OCI-LY7 (cell line): ENCODE measurements around the gene SIGLEC5. TPM values are rescaled to one million over a fixed set of nuclear protein-coding genes. Genes with fewer than 3 reads are reported as not detected.

Experiments used
- BruUV-seq: library from RNA; stranded (reverse); fragments of 400-500 nt; replicated peaks from 2 replicates; lab custom pipeline; 2021; lab: Mats Ljungman, UMichigan
- CTCF ChIA-PET: fragments of 300-600 bp; sonication (Branson Sonifier 250); formaldehyde crosslinking; loops from one replicate; lab custom pipeline; 2022; ENCODE audit warnings: antibody characterized with exemption; ENCODE audit not compliant: unreplicated experiment; lab: Charles Lee
- POLR2A ChIA-PET: fragments of 300-600 bp; sonication (Branson Sonifier 250); formaldehyde crosslinking; loops from one replicate; lab custom pipeline; 2022; ENCODE audit warnings: antibody characterized with exemption; lab: Charles Lee
- DNase-seq: peaks from one replicate; pipeline ENCODE4 v3.0.0-alpha.2; 2015; ENCODE audit warnings: low spot score
- H2AFZ ChIP-seq: fragments of 200-600 bp; sonication (generic), shearing (Covaris generic); 2 replicates; pipeline ENCODE4 v1.6.1; 2014; ENCODE audit warnings: mild to moderate bottlenecking, antibody characterized with exemption, low read length, moderate library complexity
- H3K27ac ChIP-seq: fragments of 200-600 bp; sonication (generic); 2 replicates; pipeline ENCODE4 v1.5.1; 2014; ENCODE audit warnings: mixed run types, low read depth, mild to moderate bottlenecking, moderate library complexity, low read length, inconsistent platforms; ENCODE audit not compliant: poor library complexity, severe bottlenecking
- H3K36me3 ChIP-seq: fragments of 200-600 bp; sonication (generic); 2 replicates; pipeline ENCODE4 v1.6.1; 2014; ENCODE audit warnings: mild to moderate bottlenecking, antibody characterized with exemption, low read length, moderate library complexity, mixed read lengths; ENCODE audit not compliant: insufficient read depth
- H3K4me1 ChIP-seq: fragments of 200-600 bp; sonication (generic); 2 replicates; pipeline ENCODE4 v1.5.1; 2014; ENCODE audit warnings: mild to moderate bottlenecking, low read length; ENCODE audit not compliant: insufficient read depth, poor library complexity, severe bottlenecking
- H3K4me2 ChIP-seq: fragments of 200-600 bp; sonication (generic); 2 replicates; pipeline ENCODE4 v1.6.1; 2014; ENCODE audit warnings: mild to moderate bottlenecking, low read length
- H3K4me3 ChIP-seq: fragments of 200-600 bp; sonication (generic); 2 replicates; pipeline ENCODE4 v1.5.1; 2014; ENCODE audit warnings: mild to moderate bottlenecking, low read depth, low read length; ENCODE audit not compliant: poor library complexity, severe bottlenecking
- H3K79me2 ChIP-seq: fragments of 200-600 bp; sonication (generic); 2 replicates; pipeline ENCODE4 v1.6.1; 2016; ENCODE audit warnings: low read depth, mild to moderate bottlenecking, low read length, moderate library complexity, mixed read lengths; ENCODE audit not compliant: insufficient read depth
- H3K9me2 ChIP-seq: fragments of 200-600 bp; sonication (generic); 2 replicates; pipeline ENCODE4 v1.6.1; 2016; ENCODE audit warnings: mild to moderate bottlenecking, low read length, mixed read lengths; ENCODE audit not compliant: insufficient read depth
- H3K9me3 ChIP-seq: fragments of 200-600 bp; sonication (generic); 2 replicates; pipeline ENCODE4 v1.6.1; 2014; ENCODE audit warnings: mild to moderate bottlenecking, mixed run types, low read length, mixed read lengths
- H4K20me1 ChIP-seq: fragments of 200-600 bp; sonication (generic); 2 replicates; pipeline ENCODE4 v1.6.1; 2014; ENCODE audit warnings: mild to moderate bottlenecking, antibody characterized with exemption, low read length, moderate library complexity, mixed read lengths; ENCODE audit not compliant: insufficient read depth
- EZH2phosphoT487 ChIP-seq: fragments of 200-600 bp; sonication (generic); IDR thresholded peaks from 2 replicates; pipeline ENCODE4 v1.6.1; 2018; ENCODE audit warnings: low read depth, borderline replicate concordance, mild to moderate bottlenecking, mixed run types, antibody characterized with exemption, low read length, moderate library complexity, mixed read lengths
- intact Hi-C: fragments of 100-400 bp; cut with micrococcal nuclease; formaldehyde crosslinking; loops from one replicate; pipeline ENCODE4 v1.10.0; 2022; ENCODE audit not compliant: unreplicated experiment
- total RNA-seq, 2 experiments: library from RNA; depleted of rRNA in 1 of 2; stranded (reverse); fragments of >200 nt in 1 of 2; shearing (Covaris generic) in 1 of 2; gene quantifications; 2 replicates each; pipeline ENCODE4 v1.2.3, GENCODE V29; 2014 to 2022
- TF ChIP-seq, protein P1 (sequence below): fragments of 200-600 bp; sonication (generic); conservative IDR thresholded peaks from 2 replicates; pipeline ENCODE4 v1.5.1; 2014; ENCODE audit warnings: mild to moderate bottlenecking, antibody characterized with exemption, low read length, moderate library complexity, mixed read lengths

SIGLEC5 gene
- total RNA-seq, 2 experiments from 2014 or later = not detected

DNA sequence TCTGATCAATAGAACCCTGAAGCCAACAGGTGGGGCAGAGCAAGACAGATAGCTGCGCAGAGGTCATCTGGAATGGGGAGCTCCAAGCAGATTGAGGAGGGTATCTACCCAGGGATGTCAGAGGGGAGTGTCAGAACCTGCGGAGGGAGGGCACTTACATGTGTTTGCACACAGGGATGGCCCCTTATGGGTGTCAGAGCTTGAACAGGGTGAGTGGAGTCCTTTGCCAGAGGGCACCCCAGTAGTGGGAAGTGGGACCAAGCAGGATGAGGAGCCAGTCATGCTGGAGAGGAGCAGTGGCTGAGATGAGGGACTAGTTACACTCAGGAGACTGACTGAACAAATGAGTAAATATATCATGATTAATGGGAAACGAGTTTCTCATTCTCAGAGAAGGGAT is 33.4 kb upstream of the SIGLEC5 start:
- no TSS peak for BruUV-seq
- Histone ChIP-seq H3K9me3 (no peaks in the 10 kb centered on the region), H4K20me1 (no peaks in the 10 kb centered on the region), H3K9me2 (no peaks in the 10 kb centered on the region), H3K27ac (no peak overlapping the region), H3K79me2 (no peaks in the 10 kb centered on the region), H2AFZ (no peak overlapping the region), H3K4me3 (no peak overlapping the region), H3K36me3 (no peaks in the 10 kb centered on the region), H3K4me1 (no peaks in the 10 kb centered on the region), H3K4me2 (no peak overlapping the region)
- DNase-seq = no peak
- ChIA-PET POLR2A (no interaction called here), CTCF (no interaction called here)
- TF ChIP-seq, protein P1, sequence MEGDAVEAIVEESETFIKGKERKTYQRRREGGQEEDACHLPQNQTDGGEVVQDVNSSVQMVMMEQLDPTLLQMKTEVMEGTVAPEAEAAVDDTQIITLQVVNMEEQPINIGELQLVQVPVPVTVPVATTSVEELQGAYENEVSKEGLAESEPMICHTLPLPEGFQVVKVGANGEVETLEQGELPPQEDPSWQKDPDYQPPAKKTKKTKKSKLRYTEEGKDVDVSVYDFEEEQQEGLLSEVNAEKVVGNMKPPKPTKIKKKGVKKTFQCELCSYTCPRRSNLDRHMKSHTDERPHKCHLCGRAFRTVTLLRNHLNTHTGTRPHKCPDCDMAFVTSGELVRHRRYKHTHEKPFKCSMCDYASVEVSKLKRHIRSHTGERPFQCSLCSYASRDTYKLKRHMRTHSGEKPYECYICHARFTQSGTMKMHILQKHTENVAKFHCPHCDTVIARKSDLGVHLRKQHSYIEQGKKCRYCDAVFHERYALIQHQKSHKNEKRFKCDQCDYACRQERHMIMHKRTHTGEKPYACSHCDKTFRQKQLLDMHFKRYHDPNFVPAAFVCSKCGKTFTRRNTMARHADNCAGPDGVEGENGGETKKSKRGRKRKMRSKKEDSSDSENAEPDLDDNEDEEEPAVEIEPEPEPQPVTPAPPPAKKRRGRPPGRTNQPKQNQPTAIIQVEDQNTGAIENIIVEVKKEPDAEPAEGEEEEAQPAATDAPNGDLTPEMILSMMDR = no peak
- no peak for TF ChIP-seq EZH2phosphoT487
- intact Hi-C loops = loop anchor here (5.0 kb wide), 1 partner anchor 114 kb away; no protein-coding TSS in a partner anchor

DNA sequence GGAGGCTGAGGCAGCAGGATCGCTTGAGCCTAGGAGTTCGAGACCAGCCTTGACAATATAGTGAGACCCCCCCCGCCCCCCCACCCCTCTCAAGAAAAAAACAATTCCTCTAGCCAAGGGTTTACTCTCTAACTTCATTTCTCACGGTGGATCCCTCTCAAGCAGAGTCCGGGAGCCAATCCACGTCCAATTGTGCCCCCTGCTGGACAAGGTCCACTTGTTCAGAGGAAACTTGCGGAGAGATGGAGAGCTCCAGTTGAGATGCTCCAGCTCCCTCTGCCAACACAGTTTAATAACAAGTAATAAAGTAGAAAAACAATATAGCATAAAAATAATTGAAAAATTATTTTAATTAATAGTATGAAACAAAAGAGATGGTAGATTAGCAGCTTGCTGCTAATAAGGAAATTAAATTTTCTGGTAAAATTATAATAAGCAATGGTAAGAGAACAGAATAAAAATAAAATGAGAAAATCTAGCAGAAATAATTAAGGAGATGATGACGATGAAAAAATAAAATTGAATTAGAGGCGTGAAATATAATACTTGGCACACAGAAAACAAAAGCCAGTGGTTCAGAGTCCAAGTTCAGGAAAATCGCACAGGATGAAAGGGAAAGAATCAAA is 30.9 kb upstream of the SIGLEC5 start:
- no peak overlapping the region for H3K27ac ChIP-seq
- no peaks in the 10 kb centered on the region for H4K20me1 ChIP-seq
- H3K9me2 ChIP-seq = no peaks in the 10 kb centered on the region
- intact Hi-C loops = loop anchor here (5.0 kb wide), 1 partner anchor 116 kb away; no protein-coding TSS in a partner anchor
- peak; percentile 76 for DNase-seq
- TF ChIP-seq, protein P1 = peak; percentile 74
- no peak for TF ChIP-seq EZH2phosphoT487
- no TSS peak for BruUV-seq
- CTCF ChIA-PET = interaction anchor here (1.0 kb wide), 1 partner anchor 188 kb away, joined by 4 read pairs; no protein-coding TSS in a partner anchor
- no peak overlapping the region for H3K4me2 ChIP-seq
- H3K4me1 ChIP-seq = peaks cover 4% of the 10 kb centered on the region
- no peaks in the 10 kb centered on the region for H3K9me3 ChIP-seq
- no peaks in the 10 kb centered on the region for H3K79me2 ChIP-seq
- POLR2A ChIA-PET = interaction anchor here (0.6 kb wide), 2 partner anchors 9 to 271 kb away, joined by 3 to 5 read pairs; partner anchors contain the start of gene C19orf84
- H3K36me3 ChIP-seq = no peaks in the 10 kb centered on the region
- no peak overlapping the region for H2AFZ ChIP-seq
- H3K4me3 ChIP-seq = no peak overlapping the region

DNA sequence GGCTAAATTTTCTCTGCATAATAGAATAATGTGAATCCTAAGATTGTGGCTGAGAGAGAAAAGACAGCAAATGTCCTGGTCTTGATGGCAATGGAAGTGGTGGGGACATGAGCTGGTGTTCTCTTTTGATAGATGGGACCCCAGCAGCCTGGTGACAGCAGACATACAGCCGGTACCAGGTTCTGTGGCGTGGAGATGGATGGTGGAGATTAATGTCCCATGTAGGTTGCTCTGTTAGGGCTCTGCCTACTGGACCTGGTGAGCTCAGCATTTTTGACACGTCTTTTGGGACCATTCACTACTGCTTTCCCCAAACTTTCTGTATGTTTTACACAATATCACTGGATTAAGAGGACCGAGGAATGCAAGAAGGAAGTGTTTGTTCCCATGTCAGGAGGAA is 24.6 kb upstream of the SIGLEC5 start:
- BruUV-seq = no TSS peak
- POLR2A ChIA-PET = no interaction called here
- Histone ChIP-seq H3K36me3 (no peaks in the 10 kb centered on the region), H3K9me3 (no peaks in the 10 kb centered on the region), H3K4me2 (no peak overlapping the region), H3K27ac (no peak overlapping the region), H3K79me2 (no peaks in the 10 kb centered on the region), H3K4me1 (peaks cover 27% of the 10 kb centered on the region), H4K20me1 (no peaks in the 10 kb centered on the region), H3K9me2 (no peaks in the 10 kb centered on the region), H2AFZ (no peak overlapping the region), H3K4me3 (no peak overlapping the region)
- no peak for TF ChIP-seq EZH2phosphoT487
- TF ChIP-seq, protein P1 = no peak
- no peak for DNase-seq
- intact Hi-C loops = loop anchor here (5.0 to 10.0 kb wide), 2 partner anchors 137 to 320 kb away; no protein-coding TSS in a partner anchor
- CTCF ChIA-PET = no interaction called here
